Daoy (cell line): Measurements from ENCODE around the gene GALNTL6. TPM values are rescaled to one million over a fixed set of nuclear protein-coding genes. Genes with fewer than 3 reads are reported as not detected.
"Not testable (repeated sequence)": the region's sequence is repeated elsewhere in the genome, so short reads cannot be mapped to it uniquely, and the experiment has no call there.

Experiments
- DNase-seq: peaks from one replicate; pipeline ENCODE4 v3.0.0-alpha.2; 2015; ENCODE audit warnings: low read depth
- total RNA-seq: library from RNA; depleted of rRNA; stranded (reverse); fragments of >200 nt; shearing (Covaris generic); gene quantifications from 2 replicates; pipeline ENCODE4 v1.2.3, GENCODE V29; 2014

Gene GALNTL6
- total RNA-seq, 1 experiment from 2014 or later = not detected

DNA sequence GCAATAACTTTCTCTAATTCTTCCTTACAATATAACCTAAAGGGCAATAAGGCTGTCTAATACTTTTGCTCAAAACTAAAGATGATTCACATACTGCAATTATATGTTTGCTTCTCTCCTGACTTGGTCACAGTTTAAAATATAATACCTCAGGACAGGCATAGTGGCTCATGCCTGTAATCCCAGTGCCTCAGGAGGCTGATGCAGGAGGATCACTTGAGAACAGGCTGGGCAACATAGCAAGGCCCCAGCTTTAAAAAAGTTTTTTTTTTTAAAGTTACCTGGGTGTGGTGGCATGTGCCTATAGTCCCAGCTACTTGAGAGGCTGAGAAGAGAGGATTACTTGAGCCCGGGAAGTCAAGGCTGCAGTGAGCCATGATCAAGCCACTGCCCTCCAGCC is 1125.7 kb downstream of the GALNTL6 start:
- DNase-seq = no peak

DNA sequence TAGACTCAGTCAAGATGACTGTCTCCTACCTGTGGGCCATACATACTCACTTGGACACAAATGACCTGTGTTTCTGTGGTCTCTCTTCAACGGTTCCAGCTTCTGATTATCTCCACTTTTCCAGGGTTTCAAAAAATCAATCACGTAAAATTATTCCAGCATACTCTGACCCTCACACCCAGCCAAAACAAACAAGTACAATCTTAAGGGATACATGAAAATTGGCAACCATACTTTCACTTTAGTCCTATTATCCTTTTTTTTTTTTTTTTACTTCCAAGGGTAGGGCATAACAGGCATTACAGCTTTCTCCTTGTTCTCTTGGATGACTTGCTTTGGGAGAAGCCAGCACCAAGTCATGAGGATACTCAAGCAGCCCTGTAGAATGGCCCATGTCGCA is 1129.6 kb downstream of the GALNTL6 start:
- DNase-seq = no peak

DNA sequence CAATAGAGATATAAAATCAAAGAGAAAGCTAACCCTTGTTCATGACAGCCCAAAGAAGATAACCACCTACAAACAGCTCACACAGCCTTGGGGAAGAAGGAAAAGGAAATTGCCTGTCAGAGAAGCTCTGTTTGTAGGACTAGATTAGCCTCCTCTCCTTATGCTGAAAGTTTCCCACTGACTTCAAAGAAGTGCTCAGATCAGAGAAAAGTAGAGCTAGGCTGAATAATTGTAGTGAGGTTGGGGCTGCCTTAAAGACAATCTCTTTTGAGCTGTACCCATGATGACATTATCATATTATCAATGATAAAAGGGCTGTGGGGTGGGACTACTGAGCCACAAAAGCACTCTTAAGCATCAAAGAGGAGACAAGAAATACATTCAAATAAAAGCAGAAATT is 1132.4 kb downstream of the GALNTL6 start:
- no peak for DNase-seq

DNA sequence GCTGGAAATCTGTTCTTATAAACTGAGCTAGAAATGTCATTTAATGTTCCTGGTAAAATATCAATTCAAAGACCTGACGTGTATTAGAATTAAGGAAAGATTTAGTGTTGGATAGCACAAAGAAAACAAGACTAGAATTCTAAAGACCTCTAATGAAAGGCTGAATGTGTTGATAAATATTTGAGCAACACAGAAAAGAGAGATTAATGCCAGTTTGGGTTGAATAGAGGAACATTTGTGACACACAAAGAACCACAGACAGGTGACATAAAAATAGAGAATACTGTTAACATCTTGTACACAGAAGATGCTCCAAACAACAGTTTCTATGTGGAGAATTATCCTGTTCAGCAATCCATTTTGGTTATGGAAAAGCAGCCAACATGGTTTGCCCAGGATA is 1133.3 kb downstream of the GALNTL6 start:
- no peak for DNase-seq

DNA sequence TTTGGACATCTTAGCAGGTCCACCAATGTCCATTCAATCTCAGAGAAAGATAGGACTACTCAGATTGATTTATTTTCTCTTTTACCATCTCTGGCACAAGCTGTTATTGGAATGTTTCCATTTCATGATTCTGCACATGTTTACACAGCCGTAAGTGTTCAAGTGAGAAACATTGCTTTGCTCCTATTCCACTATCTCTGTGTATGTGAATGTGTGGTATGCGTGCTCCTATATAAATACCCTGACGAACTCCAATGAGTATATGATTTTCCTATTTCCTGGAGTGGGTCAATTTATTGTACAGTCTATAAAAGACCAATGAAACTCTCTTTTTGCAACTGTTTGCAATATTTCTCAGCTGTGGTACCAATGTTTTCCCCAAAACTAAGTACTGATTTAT is 1134.4 kb downstream of the GALNTL6 start:
- no peak for DNase-seq

DNA sequence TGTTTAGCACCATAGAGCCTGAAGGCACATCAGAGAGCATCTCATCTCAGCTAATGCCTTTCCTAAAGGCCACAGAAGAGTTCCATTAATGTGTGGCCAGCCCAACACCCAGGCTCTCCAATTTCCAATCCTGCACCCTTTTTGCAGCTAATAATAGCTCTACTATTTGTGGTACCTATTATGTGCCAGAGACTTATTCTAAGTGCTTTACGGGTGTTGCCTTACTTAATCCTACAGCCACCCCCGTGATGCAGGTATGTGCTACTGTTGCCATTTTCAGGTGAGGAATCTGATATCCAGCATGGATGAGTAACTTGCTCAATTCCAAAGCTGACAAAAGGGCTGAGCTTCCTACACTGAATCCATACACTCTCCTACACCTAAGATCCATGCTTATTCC is 1137.8 kb downstream of the GALNTL6 start:
- DNase-seq = no peak

DNA sequence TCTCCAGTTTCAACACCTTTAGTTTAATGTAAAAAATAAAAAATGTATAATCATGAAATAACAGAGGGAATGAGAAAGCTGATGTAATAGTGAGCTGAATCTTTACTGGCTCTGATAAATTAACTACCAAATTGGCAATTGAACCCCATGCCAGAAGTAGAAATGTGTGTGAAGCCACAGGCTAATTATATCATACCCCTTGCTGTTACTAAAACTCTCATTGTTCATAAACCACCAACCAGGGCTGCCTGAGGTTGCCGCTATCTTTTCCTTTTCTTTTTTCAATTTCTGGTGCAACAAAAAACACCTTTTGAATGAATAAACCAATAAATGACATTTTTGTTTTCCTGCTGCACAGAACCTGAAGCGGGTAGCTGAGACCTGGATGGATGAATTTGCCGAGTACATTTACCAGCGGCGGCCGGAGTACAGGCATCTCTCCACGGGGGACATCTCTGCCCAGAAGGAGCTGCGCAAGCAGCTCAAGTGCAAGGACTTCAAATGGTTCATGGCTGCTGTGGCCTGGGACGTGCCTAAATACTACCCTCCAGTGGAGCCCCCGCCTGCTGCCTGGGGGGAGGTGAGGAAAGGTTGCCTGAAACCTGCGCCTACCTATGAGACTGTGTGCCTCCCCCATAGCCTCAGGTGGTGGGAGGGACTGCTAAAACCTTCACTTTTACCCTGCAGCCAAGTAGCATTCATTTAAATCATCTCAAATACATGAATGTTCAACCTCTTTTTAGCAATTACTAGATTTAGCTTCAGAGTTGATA is 1138.7 kb downstream of the GALNTL6 start:
- no peak for DNase-seq

DNA sequence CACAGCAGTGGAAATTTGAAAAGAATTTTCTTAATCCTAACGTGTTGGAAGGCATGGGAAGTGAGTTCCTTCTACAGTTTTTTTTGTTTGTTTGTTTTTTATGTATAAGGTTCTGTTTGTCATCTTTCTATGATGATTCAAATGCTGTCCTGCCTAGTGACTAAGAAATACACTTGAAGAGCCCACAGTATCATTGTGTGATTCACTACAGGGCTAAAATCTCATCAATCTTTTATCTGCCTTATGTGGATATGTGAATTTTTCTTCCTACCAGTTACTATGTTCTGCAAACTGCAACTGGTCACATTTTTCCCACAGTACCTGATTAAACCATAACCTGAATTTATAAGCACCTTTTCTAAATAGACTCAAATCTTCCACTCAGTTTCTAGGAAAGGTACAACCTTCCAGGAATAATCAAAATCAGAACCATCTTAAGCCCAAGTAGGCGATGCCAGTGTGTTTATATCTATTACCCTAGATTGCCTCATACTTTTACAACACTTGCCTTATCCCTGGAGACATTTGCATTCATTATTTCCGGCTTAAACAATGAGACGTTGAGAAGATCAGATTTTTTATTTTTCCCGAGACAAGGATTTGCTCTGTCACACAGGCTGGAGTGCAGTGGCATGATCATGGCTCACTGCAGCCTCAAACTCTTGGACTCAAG is 1140.8 kb downstream of the GALNTL6 start:
- DNase-seq = no peak

DNA sequence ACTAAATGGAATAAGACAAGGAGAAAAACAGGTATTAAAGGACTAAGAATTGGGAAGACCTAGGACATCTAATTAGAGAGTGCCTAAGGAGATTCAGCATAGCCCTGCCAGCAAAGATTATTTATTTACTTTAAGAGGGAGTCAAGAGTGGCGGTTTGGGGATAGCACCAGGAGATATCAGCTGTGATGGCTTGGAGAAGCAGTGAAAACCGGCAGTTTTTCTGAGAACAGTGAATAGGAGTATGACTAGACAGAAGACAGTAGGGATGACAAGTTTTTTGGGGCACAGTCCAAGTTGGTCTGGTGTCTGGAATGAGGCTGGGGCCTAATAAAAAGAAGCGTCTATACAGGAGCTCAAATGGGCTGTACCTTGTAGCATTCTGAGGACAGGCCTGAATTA is 1143.1 kb downstream of the GALNTL6 start:
- DNase-seq = not testable (repeated sequence)

DNA sequence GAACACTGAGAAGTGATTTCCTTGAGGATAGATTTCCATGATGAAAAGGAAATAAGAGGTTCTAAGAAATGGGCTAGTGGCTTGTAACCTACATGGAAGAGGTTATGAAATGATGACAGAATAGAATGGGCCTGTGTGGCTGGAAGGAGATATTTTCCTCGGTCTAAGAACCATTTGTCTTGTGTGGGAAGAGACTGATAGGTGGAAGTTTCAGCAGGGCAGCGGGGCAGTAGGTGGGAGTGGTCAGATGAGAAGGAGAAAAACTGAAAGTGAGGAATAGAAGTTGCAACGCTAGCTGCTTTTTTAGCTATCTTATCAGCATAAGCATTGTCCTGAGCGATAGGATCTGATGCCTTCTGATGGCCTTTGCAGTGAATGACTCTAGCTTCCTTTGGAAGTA is 1144.0 kb downstream of the GALNTL6 start:
- DNase-seq = no peak

DNA sequence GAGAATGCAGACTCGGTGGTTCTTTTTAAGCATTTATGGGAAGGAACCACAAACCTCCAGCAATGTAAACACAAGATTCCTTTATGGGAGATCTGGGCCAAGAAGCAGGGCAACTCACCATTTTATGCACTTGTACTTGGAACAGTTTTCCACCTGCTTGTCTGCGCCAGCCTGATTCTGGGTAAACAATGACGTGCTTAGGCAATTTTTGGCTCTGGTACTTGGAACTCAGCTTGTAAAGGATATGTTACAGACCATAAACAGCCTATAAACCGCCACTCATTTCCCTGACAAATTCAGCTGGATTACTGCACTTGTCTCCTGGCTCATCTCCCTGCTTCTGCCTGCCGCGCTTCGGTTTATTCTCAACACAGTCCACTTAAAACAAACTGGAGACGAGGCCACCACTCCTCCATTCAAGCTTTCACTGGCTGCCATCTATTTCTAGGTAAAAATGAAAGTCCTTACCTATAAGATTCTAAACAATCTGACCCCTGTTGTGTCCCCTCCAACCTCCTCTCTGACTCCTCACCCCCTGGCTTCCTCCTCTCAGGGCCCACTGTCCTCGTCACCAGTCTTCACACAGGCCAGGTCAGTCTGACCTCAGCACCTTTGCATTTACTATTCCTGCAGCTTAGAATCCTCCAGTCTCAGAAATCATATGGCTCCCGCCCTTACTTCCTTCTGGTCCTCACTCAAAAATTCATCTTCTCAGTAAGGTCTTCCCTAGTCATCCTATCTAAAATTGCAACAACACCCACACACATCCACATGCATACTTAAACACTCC is 1149.6 kb downstream of the GALNTL6 start:
- DNase-seq = peak; percentile 73

DNA sequence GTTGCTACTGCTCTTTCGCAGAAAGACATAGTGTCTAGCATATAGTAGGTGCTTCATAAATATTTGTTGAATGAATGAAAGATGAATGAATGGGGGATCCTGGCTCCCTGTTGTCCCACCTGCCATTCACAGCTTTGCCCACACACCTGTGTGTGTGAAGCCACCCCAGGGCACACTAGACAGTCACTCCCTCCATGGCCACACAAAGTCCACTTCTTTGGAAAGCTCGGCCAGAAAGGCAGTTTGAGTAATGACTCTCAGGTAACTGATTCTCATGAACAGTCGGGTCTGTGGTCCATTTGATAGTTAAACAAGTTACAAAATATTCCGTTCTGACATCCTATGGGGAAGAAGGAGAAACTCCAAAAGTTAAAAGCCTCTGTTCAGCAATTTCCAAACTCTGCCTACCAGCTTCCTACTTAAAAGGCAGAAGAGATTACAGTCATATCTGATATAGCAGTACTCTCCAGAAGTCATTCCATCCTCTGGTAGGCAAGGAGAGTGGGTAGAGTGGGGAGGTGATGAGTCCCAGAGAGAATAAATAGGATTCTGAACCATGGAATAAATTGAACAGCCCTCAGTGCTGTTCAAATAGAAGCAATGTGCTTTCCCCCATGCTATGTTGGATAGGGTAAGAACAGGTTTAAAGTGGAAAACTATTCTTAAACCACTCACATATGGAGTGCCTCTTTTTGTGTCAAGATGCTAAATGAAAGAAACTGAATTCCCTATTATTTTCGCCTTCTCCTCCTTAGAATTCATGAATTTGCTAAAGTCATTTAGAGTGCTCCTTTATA is 1150.5 kb downstream of the GALNTL6 start:
- DNase-seq = no peak

DNA sequence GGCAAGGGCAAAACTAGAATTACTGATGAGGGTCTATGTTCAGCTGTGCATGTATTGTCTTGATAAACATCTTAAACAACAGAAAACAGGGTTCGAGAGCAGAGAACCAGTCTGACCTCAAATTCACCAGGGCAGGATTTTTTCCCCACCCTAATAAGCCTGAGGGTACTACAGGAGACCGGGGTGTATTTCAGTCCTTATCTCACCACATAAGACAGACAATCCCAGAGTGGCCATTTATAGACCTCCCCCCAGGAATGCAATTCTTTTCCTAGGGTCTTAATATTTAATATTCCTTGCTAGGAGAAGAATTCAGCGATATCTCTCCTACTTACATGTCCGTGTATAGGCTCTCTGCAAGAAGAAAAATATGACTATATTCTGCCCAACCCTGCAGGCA is 1157.0 kb downstream of the GALNTL6 start:
- DNase-seq = not testable (repeated sequence)

DNA sequence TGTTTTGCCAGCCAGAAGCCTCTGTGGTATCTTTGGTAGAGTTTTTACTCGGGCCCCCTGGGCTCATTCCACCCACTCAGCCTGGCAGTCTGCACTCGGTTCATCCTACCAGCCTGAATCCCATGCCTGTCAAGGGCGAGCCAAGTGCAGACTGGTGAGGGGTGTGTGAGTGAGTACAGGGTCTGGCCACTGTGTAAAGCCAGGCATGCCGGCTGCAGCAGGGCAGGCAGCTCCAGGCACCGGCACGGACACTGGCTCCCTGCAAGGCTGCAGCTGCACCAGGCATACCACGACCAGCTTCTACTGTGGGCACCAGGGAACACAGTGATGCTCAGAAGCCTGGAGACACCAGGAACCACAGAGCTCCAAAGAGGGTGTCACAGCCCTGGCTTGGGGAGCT is 1161.4 kb downstream of the GALNTL6 start:
- no peak for DNase-seq

DNA sequence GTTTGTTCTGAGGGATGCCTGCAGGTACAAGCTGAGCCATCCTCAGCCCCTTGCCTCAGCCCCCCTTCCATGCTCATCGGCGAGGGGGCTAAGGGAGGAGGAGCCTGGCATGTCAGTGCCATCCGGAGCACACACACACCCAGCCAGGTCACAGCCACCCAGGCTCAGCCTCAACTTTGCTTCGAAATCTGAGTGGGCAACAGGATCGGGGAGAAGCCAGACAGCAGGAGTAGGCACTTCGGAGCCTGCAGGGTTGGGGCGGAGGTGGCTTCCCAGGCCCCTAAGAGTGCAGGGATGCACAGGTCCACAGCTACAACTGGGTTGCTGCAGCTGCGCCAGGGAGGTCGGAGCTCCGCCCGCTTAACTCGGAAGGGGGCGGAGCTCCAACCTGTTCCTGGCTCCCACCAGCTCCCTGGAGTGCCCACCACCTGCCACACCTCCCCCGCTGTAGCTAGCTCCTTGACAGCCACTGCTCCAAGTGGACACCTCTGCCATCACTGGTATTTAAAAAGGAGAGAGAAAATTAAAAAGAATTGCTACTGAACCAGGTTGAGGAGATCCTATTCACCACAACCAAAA is 1162.5 kb downstream of the GALNTL6 start:
- no peak for DNase-seq

DNA sequence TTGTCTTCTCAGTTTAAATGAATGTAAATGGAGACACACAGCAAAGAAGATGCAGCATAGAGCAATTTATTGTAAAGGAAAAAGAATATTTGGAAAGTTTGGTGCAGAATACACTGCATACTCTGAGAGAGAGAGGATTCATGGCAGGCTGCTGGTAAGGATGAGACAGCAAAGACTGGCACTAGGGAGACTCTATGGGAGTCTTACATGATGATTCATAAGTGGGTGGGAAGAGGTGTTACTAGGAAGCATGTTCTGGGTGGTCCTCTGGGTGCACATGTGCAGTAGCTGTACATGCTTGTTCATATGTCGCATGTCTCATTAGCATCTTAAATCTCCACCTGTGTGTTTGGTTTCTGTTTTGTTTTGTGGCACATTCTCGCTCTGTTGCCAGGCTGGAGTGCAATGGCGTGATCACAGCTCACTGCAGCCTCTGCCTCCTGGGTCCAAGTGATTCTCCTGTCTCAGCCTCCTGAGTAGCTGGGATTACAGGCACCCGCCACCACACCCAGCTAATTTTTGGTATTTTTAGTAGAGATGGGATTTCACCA is 1164.4 kb downstream of the GALNTL6 start:
- DNase-seq = peak; percentile 3

DNA sequence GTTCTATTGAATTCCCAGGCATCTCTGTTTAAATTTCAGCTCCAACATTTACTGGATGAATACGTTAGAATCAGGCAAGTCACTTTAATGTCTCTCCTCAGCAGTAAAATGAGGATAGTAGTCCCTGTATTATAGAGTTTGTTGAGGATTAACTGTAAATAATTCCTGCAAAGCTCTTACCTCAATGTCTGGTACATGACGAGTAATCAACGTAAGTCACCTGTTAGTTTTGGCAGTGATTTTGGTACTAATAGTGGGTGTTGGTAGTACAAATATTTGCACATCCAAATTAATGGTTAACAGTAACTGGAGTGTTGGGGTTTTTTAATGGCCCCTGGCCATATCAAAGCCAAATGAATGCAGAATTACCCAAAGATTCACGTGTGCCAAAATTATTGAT is 1165.6 kb downstream of the GALNTL6 start:
- no peak for DNase-seq

DNA sequence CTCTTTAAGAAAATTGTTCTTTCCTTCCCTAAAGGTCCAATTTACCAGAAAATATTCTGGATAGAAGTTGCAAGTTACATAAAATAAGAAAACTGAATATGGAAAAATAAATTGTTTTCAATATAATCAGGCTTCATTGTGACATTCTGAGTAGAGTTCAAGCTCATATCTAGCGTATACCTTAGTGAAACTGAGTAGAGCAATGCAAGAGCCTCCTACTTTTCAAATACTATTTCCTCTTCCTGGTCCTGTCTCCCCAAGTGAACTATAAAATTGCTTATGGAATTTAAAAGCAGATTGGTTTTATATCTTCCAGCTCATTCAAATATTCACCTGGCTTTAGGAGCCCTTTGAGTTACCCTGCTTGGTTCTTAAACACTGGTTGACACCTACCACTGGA is 1166.1 kb downstream of the GALNTL6 start:
- no peak for DNase-seq

DNA sequence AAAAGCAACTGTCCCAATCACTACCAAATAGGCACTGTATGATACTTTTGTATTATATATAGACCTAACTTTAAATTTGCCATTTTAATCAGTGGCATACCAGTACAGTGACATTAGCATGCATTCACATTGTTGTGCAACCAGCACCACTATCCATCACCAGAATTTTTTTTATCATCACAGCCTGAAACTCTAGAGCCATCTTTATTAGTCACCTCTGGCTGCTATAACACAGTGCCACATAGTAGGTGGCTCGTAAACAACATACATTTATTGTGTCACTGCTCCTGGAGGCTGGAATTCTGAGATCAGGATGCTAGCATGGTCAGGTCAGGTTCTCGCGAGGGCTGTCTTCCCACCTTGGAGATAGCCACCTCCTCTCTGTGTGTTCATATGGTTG is 1167.0 kb downstream of the GALNTL6 start:
- DNase-seq = no peak

DNA sequence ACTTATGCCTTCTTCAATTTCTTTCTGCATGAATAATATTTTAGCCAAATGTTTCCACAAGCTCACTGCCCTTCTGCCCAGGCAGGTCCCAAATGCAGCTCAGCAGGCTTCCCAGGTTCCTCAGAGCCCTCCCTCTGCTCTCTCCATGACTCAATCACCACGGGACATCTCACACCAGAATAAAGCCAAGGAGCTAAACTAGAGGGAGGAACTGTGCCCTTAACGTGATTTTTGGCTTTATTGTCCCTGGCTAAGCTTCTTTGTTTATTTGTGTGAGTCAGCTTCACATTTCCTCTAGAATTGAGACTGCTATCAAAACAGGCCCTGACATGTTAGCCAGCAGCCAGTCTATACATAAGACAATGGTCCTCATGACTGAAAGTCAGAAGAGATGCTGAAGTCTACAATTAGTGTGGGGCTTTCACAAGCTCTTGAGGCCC is 1169.0 kb downstream of the GALNTL6 start:
- peak; percentile 48 for DNase-seq

DNA sequence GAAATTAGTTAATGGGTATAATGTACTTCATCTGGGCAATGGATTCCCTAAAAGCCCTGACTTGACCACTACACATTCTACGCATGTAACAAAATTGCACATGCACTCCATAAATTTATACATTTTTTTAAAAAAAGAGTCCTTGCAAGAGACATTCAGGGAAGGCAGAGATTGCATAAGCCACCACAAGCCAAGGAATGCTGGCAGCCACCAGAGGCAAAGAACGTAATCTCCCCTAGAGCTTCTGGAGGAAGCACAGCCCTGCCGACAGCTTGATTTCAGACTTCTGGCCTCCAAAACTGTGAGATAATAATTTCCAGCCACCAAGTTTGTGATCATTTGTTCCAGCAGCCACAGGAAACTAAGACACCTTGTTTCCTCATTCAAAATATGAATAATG is 1169.8 kb downstream of the GALNTL6 start:
- DNase-seq = no peak
